AG09319 (cell line): ENCODE data around the gene XXYLT1.

Experiments
- DNase-seq: peaks from one replicate; pipeline ENCODE4 v3.0.0-alpha.2; 2010; ENCODE audit warnings: low read depth; ENCODE audit errors: extremely low read depth
- TF ChIP-seq, protein P1 (sequence below): IDR thresholded peaks from 2 replicates; pipeline ENCODE4 v1.5.1; 2011; ENCODE audit warnings: low read depth, mild to moderate bottlenecking, inconsistent platforms, low read length, moderate library complexity

XXYLT1 gene

DNA sequence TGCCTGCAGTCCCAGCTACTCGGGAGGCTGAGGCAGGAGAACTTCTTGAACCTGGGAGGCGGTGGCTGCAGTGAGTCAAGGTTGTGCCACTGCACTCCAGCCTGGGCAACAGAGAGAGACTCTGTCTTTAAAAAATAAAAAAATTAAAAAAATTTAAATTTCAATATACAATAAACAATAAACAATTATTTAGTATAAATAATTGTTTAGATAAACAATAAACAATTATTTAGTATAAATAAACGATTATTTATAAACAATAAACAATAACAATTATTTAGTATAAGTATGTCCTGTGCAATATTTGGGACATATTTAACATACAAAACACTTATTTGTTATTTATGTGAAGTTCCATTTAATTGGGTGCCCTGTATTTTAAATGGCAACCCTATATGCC is 119.6 kb downstream of the XXYLT1 start:
- no peak for DNase-seq
- TF ChIP-seq, protein P1, sequence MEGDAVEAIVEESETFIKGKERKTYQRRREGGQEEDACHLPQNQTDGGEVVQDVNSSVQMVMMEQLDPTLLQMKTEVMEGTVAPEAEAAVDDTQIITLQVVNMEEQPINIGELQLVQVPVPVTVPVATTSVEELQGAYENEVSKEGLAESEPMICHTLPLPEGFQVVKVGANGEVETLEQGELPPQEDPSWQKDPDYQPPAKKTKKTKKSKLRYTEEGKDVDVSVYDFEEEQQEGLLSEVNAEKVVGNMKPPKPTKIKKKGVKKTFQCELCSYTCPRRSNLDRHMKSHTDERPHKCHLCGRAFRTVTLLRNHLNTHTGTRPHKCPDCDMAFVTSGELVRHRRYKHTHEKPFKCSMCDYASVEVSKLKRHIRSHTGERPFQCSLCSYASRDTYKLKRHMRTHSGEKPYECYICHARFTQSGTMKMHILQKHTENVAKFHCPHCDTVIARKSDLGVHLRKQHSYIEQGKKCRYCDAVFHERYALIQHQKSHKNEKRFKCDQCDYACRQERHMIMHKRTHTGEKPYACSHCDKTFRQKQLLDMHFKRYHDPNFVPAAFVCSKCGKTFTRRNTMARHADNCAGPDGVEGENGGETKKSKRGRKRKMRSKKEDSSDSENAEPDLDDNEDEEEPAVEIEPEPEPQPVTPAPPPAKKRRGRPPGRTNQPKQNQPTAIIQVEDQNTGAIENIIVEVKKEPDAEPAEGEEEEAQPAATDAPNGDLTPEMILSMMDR, result no peak

DNA sequence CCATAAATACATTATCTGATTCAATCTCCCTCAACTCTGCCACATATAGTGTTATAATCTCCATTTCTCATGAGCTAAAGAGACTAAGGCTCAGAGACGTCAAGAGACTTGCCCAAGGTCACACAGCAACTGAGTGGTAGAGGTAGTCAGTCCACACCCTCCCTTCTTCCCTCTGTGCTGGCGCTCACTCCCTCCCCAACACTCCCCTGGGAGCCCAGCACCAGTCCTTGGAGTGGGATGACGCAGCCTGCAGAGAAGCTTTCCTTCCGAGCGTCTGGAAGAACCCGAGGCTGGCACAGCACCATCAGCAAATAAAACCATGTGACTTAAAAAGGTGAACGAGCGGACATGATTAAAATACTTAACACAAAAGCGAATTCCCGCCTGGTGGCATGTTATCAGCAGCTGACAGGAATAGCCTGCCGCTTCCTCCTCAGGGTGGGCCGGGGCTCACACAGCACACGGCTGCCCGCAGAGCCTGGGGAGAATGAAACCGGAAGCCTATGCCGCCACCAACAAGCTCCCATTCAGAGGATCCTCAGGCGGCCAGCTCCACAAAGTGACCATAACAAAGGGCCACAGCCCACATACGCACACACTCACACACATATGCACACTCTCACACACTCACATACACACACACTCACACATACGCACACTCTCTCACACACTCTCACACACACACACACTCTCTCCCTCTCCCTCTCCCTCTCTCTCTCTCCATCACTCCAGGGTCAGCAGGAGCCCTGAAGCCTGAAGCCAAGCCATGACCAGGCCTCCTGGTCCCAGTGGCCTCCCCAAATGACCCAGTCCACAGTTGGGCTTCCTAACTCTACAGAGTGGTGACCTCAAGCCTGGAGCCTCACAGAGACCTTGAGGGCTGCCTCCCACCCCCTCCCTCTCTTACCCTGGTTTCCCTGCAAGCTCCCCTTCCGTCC is 120.5 kb downstream of the XXYLT1 start:
- TF ChIP-seq, protein P1, result no peak
- DNase-seq, result no peak

DNA sequence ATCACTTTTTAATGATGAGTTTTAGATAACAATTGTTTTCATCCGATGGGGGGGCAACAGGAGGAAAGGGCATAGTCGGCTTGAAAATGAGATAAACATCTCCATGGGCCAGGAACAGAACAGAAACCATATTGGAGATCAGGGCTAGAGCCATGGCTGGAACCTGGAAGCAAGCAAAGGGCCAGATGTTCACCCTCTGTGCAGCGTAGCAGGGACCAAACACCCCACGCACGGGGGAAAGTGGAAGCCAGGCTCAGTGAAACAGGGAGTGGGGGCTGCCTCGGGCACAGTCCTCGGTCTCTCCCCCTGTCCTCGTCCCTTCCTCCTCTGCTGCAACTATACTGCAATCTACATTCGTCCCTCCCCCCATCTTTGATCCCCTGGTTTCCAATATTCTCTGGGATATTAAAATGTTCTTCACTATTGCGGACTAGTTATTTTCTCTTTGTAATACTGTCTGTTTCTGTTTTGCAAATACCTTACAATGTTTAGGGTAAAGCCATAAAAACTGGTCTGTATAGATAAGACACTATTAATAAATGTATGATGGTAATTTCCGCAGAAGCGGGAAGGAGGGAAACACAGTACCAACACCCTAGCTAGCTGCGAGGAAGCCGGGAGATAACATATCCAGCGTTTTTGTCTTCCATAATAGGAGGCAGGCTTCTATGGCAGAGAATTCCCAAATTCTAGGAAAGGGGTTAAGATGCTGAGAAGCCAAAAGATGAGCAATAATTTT is 121.5 kb downstream of the XXYLT1 start:
- TF ChIP-seq, protein P1, result no peak
- no peak for DNase-seq

DNA sequence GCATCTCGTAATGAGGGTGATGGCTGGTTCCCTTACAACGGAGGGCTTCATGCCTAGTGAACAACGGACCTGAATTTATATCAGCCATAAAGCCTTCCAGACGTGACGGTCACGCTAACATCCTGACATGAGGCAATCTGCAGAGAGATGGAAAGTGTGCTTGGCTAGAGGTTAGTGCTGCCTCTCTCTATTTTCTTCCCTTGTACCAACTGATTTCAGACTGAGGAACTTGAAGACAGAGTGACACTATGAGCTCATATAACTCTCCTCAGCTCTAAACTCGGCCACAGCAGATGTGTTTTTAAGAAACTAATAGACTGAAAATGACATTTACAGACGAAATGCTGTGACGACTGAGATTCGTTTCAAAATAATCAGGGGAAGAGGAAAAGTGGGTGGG is 122.4 kb downstream of the XXYLT1 start:
- DNase-seq, result no peak
- TF ChIP-seq, protein P1, result no peak

DNA sequence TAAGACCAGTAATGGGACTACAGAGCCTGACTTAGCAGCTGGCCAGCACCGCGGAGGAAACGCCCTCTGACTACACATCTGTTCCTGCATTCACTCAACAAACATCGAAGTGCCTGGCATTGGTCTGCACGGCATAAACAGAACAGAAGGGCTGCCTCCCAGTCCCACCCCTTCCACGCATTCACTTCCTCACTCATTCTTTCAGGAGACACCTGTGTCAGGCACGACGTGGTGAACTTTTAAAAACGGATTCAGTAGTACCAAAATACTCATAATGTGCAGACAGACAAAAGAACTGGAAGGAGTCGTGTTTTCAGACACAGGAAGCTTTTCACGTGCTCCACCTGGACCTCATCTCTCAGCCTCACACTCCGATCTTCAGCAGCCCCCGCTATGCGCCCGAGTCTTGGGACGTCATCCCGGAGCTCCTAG is 123.3 kb downstream of the XXYLT1 start:
- TF ChIP-seq, protein P1, result no peak
- no peak for DNase-seq

DNA sequence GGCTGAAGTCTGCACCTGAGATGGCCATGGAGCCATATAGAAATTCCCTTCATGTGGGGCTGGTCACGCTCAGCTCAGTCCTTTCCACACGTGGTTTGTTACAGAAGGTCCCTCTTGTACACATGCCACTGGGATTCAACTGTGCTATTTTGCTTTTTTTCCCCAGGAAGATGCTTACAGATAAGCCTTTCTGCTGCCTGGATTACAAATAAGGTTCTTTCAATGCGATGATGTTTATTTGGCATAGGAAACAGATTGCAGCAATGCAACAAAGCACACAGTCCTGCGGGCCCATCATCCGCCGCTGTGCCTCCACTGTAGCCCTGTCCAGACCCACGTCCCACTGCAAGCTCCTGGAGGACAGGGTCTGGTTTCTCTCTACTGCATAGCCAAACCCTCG is 124.8 kb downstream of the XXYLT1 start:
- DNase-seq, result no peak
- TF ChIP-seq, protein P1, result no peak

DNA sequence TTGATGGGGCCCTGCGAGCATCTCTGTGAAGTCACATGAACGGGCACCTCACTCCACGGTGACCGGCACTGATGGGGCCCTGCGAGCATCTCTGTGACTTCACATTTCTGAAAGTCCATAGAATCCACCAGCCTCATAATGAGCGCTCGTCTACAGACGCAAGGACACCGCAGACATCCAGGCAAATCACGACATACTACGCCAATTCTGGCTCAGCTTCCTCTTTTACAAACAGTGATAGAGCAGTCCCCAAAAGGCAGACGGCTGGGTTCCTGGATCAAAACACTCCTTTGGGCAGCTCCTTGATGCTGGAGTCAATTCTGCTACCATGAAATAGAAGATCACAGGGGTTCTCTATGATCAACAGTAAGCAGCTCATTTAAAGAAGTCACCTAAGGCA is 125.4 kb downstream of the XXYLT1 start:
- no peak for DNase-seq
- TF ChIP-seq, protein P1, result no peak
